ENCODE data around the gene PHF13.

The PHF13 gene

GRCh38 chr1:6580593-6581409 lies 32.7 kb upstream of the PHF13 start:
- POLR2A ChIA-PET: interaction anchor here (1.2 to 1.7 kb wide), 5 partner anchors 9 to 26 kb away, joined by 3 to 10 read pairs (median 3); partner anchors contain the start of genes KLHL21 and NOL9
- DNase-seq (ENCODE audit: extremely low spot score): no peak
- no peak for TF ChIP-seq CTCF (IDR thresholded peaks at IDR 0.05; ENCODE audit: control extremely low read depth, extremely low read depth, low read depth, missing control alignments)
- CTCF ChIA-PET: interaction anchor here (0.8 to 3.7 kb wide), 7 partner anchors 9 to 66 kb away, joined by 3 to 24 read pairs (median 8); partner anchors contain the start of genes KLHL21, NOL9 and TAS1R1

GRCh38 chr1:6581561-6582305 lies 31.8 kb upstream of the PHF13 start:
- POLR2A ChIA-PET: interaction anchor here (0.7 kb wide), 1 partner anchor 29 kb away, joined by 3 read pairs; no protein-coding TSS in a partner anchor
- CTCF ChIA-PET: interaction anchor here (2.1 to 3.2 kb wide), 4 partner anchors 10 to 65 kb away, joined by 8 to 16 read pairs (median 8); partner anchors contain the start of genes KLHL21, NOL9 and TAS1R1
- DNase-seq (ENCODE audit: extremely low spot score): no peak
- TF ChIP-seq CTCF (IDR thresholded peaks at IDR 0.05; ENCODE audit: control extremely low read depth, extremely low read depth, low read depth, missing control alignments): no peak

GRCh38 chr1:6582370-6582769 lies 31.2 kb upstream of the PHF13 start:
- no peak for TF ChIP-seq CTCF (IDR thresholded peaks at IDR 0.05; ENCODE audit: control extremely low read depth, extremely low read depth, low read depth, missing control alignments)
- CTCF ChIA-PET: interaction anchor here (2.1 to 3.2 kb wide), 2 partner anchors 19 to 28 kb away, joined by 8 to 16 read pairs; partner anchors contain the start of genes KLHL21, NOL9 and TAS1R1
- DNase-seq (ENCODE audit: extremely low spot score): no peak
- POLR2A ChIA-PET: no interaction called here

GRCh38 chr1:6584126-6585080 lies 29.1 kb upstream of the PHF13 start:
- no peak for DNase-seq (ENCODE audit: extremely low spot score)
- POLR2A ChIA-PET: no interaction called here
- CTCF ChIA-PET: no interaction called here

GRCh38 chr1:6585081-6585722 lies 28.3 kb upstream of the PHF13 start:
- CTCF ChIA-PET: no interaction called here
- POLR2A ChIA-PET: interaction anchor here (1.3 kb wide), 1 partner anchor 9 kb away, joined by 4 read pairs; no protein-coding TSS in a partner anchor
- DNase-seq (ENCODE audit: extremely low spot score): no peak
- no peak for TF ChIP-seq CTCF (IDR thresholded peaks at IDR 0.05; ENCODE audit: control extremely low read depth, extremely low read depth, low read depth, missing control alignments)

More at GRCh38 chr1:6584126-6585080, 29.1 kb upstream of the PHF13 start:
- TF ChIP-seq CTCF (IDR thresholded peaks at IDR 0.05; ENCODE audit: control extremely low read depth, extremely low read depth, low read depth, missing control alignments): no peak

All from GM10248 (cell line).